Mammary epithelial cell (primary cell): ENCODE data around the gene TSPAN14.

Experiments used
- CTCF ChIP-seq, 2 donors: IDR thresholded peaks in 1 of 2; conservative IDR thresholded peaks in 1 of 2; 2 replicates each; pipeline ENCODE4 v1.5.1; 2011 to 2012; ENCODE audit warnings: inconsistent platforms in 2 of 2, low read length in 2 of 2, mild to moderate bottlenecking in 2 of 2, control low read depth in 1 of 2, low read depth in 1 of 2; ENCODE audit not compliant: insufficient read depth in 1 of 2; ENCODE audit errors: extremely low read depth in 1 of 2
- EZH2 ChIP-seq: IDR thresholded peaks from 2 replicates; pipeline ENCODE4 v1.6.1; 2012; ENCODE audit warnings: low read length, inconsistent platforms, borderline replicate concordance

GRCh38 chr10:80461208-80462183 lies 7.4 kb downstream of the TSPAN14 start:
- TF ChIP-seq EZH2, result no peak
- TF ChIP-seq CTCF (conservative IDR thresholded peaks at IDR 0.05 in 1 of 2, IDR thresholded peaks at IDR 0.05 in 1 of 2; ENCODE audit: extremely low read depth in 1 of 2, insufficient read depth in 1 of 2, low read depth in 1 of 2, low read length in 2 of 2), result no peak
